Esophagus muscularis mucosa (tissue), 3 donors: ENCODE measurements around the gene NOL11.

Experiments
- CTCF ChIP-seq, 3 experiments: fragments of 200-600 bp in 2 of 3; fragments of 450-650 bp in 1 of 3; sonication (generic) in 2 of 3; IDR thresholded peaks; one replicate each; pipeline ENCODE4 v1.5.1; 2017 to 2019; ENCODE audit warnings: antibody characterized with exemption in 3 of 3, mild to moderate bottlenecking in 2 of 3, moderate library complexity in 1 of 3
- EP300 ChIP-seq: sonication (generic); formaldehyde crosslinking; IDR thresholded peaks from one replicate; pipeline ENCODE4 v1.6.1; 2017; ENCODE audit warnings: antibody characterized with exemption

DNA sequence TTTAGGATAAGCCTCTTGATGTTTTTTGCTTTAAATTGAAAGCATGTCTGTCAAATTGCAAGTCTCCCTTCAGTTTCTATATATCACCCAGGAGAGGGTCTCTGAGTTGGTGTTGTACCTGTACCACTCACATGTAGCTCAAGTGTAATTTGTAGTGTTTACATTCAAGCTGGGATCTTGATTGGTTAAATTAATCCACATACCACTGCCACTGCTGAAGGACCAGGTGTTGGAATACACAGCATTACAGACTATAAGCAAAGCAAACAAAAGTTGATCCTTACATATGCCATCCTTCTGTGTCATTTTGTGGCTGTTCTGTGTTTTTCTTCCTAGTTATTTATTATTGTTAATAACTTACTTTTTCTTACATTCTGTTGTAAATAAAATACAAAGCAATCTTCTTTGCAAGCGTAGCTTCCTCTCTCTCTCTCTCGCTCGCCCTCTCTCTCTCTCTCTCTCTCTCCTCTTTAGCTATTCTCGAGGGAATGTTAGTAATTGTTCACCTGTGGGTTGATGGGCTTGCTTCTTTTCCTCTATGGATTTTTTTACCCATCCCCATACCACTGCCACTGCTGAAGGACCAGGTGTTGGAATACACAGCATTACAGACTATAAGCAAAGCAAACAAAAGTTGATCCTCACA lies 20.8 kb upstream of the NOL11 start:
- TF ChIP-seq CTCF (IDR thresholded peaks at IDR 0.05) (no peak), EP300 (no peak)
